Adrenal gland (tissue), 12 donors: ENCODE data around the gene RAD51B. TPM values are rescaled to one million over a fixed set of nuclear protein-coding genes. Genes with fewer than 3 reads are reported as not detected.

ENCODE experiments used
- DNase-seq, 7 donors: peaks; one replicate each; pipeline ENCODE4 v3.0.0-alpha.2; 2019 to 2020
- H3K27ac ChIP-seq, 5 donors: fragments of 200-600 bp; sonication (generic) in 4 of 5; 1 replicate in 3 of 5; 2 replicates in 2 of 5; pipeline versions ENCODE4 v1.5.1 to v1.8.0; 2016 to 2020; ENCODE audit warnings: mild to moderate bottlenecking in 1 of 5
- H3K27me3 ChIP-seq: fragments of 200-600 bp; 2 replicates; pipeline ENCODE4 v1.8.0; 2021
- H3K36me3 ChIP-seq, 2 donors: fragments of 200-600 bp; replicated peaks in 1 of 2; 1 replicate in 1 of 2; 2 replicates in 1 of 2; pipeline versions ENCODE4 v1.5.1 to v1.8.0; 2018 to 2022
- H3K4me1 ChIP-seq, 2 donors: fragments of 200-600 bp; replicated peaks in 1 of 2; 1 replicate in 1 of 2; 2 replicates in 1 of 2; pipeline versions ENCODE4 v1.5.1 to v1.8.0; 2018 to 2021
- H3K4me3 ChIP-seq, 4 donors: fragments of 200-600 bp; sonication (generic) in 3 of 4; one replicate each; pipeline ENCODE4 v1.5.1; 2016 to 2018
- H3K9me3 ChIP-seq, 3 donors: fragments of 200-600 bp; sonication (generic) in 1 of 3; replicated peaks in 1 of 3; 1 replicate in 2 of 3; 2 replicates in 1 of 3; pipeline versions ENCODE4 v1.5.1 to v1.8.0; 2016 to 2021
- POLR2A ChIP-seq, 2 donors: fragments of 450-650 bp; IDR thresholded peaks; one replicate each; pipeline ENCODE4 v1.6.1; 2017; ENCODE audit warnings: antibody characterized with exemption in 2 of 2, mild to moderate bottlenecking in 2 of 2, moderate library complexity in 1 of 2
- WGBS, 4 donors: extraction: QIAGEN DNeasy Blood & Tissue Kit in 2 of 4; methylation state at CpG; one replicate each; pipeline versions ENCODE4 v1.1.5 to v1.1.7; 2013 to 2017; 5-methylcytosine and 5-hydroxymethylcytosine counted together
- intact Hi-C, 2 donors: fragments of 100-400 bp; cut with DNase I; formaldehyde crosslinking; loops; one replicate each; pipeline versions ENCODE4 v1.14.1 to v1.15.0; 2022 to 2023
- polyA plus RNA-seq, 3 donors: library from polyadenylated mRNA; stranded (reverse); fragments of 200-250 nt in 2 of 3; fragments of 350-450 nt in 1 of 3; fragmentation: Illumina TruSeq in 1 of 3; extraction: RNeasy Lipid Tissue Mini Kit (QIAGEN cat#74804) in 1 of 3; gene quantifications; one replicate each; pipeline ENCODE4 v1.2.3, GENCODE V29; 2013 to 2014
- total RNA-seq, 9 donors: library from RNA; depleted of rRNA in 4 of 9; stranded (reverse); fragments of >200 nt in 4 of 9; fragments of 120-200 nt in 1 of 9; fragmentation: NEBNext Ultra II Directional in 1 of 9; extraction: Animal tissue kit (Norgen Biotek cat#: 25700) in 1 of 9; gene quantifications; one replicate each; pipeline versions ENCODE4 v1.1.0 to v1.2.4, GENCODE V29; 2013 to 2023
- TF ChIP-seq, protein P1 (sequence below), 6 experiments: fragments of 450-650 bp in 4 of 6; fragments of 200-600 bp in 2 of 6; sonication (generic) in 1 of 6; IDR thresholded peaks; 1 replicate in 5 of 6; 2 replicates in 1 of 6; pipeline versions ENCODE4 v1.5.1 to v1.8.0; 2016 to 2021; ENCODE audit warnings: antibody characterized with exemption in 6 of 6, mild to moderate bottlenecking in 2 of 6, moderate library complexity in 1 of 6
- donor health status: healthy with polysubstance abuse.
- donor health status: Bipolar disorder and iron deficiency.
- donor health status: DM: yes; HTN: yes; CAD: no.
- donor health status: DM: no; HTN: no; CAD: no.
- donor health status: DM: no; HTN: no; CAD: no.
- donor health status: DM: yes; HTN: yes; CAD: no.

The RAD51B gene
- total and polyA plus RNA-seq, 12 donors, result 2.3 to 24.6 (median 12.4) TPM

DNA sequence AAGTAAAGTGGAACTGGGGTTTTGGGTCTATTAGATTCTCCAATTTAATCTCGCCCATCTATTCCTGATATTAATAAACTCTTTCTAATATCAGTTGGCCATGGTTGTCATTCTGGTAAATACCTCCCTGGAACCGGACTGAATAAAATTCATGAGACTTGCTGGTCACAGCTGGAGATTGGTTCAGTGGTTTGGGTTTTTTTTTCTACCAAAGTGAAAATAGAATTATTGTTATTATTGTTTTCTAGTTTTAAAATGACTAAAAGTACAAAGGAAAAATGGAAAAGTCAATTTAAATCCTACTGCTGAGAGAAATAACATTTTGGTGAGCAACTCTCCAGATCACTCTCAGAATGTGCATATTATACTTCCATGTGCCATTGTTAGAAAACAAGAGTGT lies 535.8 kb downstream of the RAD51B start:
- Histone ChIP-seq H3K27ac (no peak overlapping the region), H3K9me3 (no peaks in the 10 kb centered on the region), H3K27me3 (no peaks in the 10 kb centered on the region), H3K4me1 (peaks cover 5 to 11% of the 10 kb centered on the region in 2 donors), H3K4me3 (no peak overlapping the region), H3K36me3 (no peaks in the 10 kb centered on the region)
- TF ChIP-seq, protein P1, sequence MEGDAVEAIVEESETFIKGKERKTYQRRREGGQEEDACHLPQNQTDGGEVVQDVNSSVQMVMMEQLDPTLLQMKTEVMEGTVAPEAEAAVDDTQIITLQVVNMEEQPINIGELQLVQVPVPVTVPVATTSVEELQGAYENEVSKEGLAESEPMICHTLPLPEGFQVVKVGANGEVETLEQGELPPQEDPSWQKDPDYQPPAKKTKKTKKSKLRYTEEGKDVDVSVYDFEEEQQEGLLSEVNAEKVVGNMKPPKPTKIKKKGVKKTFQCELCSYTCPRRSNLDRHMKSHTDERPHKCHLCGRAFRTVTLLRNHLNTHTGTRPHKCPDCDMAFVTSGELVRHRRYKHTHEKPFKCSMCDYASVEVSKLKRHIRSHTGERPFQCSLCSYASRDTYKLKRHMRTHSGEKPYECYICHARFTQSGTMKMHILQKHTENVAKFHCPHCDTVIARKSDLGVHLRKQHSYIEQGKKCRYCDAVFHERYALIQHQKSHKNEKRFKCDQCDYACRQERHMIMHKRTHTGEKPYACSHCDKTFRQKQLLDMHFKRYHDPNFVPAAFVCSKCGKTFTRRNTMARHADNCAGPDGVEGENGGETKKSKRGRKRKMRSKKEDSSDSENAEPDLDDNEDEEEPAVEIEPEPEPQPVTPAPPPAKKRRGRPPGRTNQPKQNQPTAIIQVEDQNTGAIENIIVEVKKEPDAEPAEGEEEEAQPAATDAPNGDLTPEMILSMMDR (IDR thresholded peaks at IDR 0.05), result no peak
- no peak for TF ChIP-seq POLR2A (IDR thresholded peaks at IDR 0.05)
- 90 to 98% (median 95%) methylated on average over 2 of the region's 2 CpGs for WGBS, 4 donors
- no peak for DNase-seq
- intact Hi-C loops, result no loop called here

DNA sequence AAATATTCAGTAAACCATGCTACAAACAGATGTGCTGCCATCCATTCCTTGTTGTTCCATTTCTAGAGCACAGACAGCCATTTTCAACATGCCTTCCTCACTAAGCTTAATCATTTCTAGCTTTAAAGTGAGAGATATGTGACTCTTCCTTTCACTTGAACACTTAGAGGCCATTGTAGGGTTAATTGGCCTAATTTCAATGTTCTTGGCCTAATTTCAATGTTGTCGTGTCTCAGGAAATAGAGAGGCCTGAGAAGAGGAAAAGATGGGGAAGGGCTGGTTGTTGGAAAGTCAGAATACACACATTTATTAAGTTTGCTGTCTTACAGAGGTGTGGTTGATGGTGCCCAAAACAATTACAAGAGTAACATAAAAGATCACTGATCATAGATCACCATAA lies 538.2 kb downstream of the RAD51B start:
- WGBS, 4 donors, result 4 to 19% (median 5%) methylated on average over 1 of the region's 1 CpG
- intact Hi-C loops, result no loop called here
- Histone ChIP-seq H3K27ac (no peak overlapping the region), H3K27me3 (no peaks in the 10 kb centered on the region), H3K9me3 (no peaks in the 10 kb centered on the region), H3K4me1 (peaks cover 10 to 16% of the 10 kb centered on the region in 2 donors), H3K36me3 (no peaks in the 10 kb centered on the region), H3K4me3 (no peak overlapping the region)
- no peak for DNase-seq
- no peak for TF ChIP-seq POLR2A (IDR thresholded peaks at IDR 0.05)
- TF ChIP-seq, protein P1 (IDR thresholded peaks at IDR 0.05), result no peak

DNA sequence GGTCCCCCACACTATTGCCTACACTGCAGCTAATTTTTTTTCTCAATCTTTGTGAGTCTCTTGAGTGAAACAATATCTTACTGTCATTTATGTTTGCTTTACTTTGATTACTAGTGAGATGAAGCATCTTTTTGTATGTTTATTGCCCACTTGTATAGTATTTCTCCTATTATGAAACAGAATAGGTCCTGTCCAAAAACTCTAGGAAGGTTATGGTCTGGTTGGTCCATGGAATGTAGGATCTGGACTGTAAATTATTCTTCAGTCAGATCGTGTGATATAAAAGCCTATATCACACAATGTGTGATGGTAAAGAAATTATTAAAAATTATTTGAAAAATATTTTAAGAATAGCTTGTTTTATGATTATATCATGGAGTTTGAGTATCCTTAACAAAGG lies 538.9 kb downstream of the RAD51B start:
- intact Hi-C loops, result no loop called here
- H3K36me3 ChIP-seq, result no peaks in the 10 kb centered on the region
- no peaks in the 10 kb centered on the region for H3K27me3 ChIP-seq
- TF ChIP-seq, protein P1 (IDR thresholded peaks at IDR 0.05), result no peak
- TF ChIP-seq POLR2A (IDR thresholded peaks at IDR 0.05), result no peak
- no peaks in the 10 kb centered on the region for H3K9me3 ChIP-seq
- H3K4me3 ChIP-seq, result no peak overlapping the region
- peaks cover 10 to 16% of the 10 kb centered on the region in 2 donors for H3K4me1 ChIP-seq
- no peak overlapping the region for H3K27ac ChIP-seq
- 89 to 93% (median 92%) methylated on average over 1 of the region's 1 CpG for WGBS, 4 donors
- DNase-seq, result no peak

DNA sequence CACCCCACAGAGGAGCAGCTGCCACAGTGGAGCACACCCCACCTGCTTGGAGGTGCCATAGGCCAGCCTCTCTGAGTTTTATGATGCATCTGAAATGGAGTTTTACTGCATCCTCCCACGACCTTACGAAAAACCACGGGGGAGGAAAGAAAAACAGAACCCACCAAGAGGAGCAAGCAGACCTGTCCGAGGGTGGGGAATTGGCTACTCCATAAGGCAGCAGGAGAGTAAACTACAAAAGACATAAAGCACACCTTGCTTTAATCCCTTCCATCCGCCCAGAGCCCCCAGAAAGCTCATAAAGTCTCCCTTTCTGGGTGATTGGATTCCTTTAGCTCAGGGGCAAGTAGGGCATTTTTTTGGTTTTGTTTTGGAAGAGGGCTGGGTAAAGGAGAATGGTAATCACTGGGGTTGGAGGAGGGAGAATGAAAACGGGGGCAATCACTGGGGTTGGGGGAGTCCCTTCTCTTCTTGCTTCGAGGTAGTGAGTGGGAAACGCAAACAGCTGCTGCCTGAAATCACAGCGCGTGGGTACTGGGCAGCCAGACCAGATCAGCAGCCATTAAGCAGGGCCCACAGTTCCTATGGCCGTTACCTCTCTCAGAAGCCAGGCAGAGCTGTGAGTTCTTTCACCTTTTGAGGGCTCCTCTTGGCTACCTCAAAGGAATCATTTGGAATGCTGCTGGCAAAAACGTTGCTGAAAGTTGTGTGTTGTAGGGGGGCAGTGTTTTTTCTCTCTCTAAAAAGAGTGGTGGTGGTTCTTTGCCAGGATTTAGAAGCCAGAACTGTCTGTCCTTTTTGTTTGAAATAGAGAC lies 539.6 kb downstream of the RAD51B start:
- Histone ChIP-seq H3K4me1 (peaks cover 10 to 16% of the 10 kb centered on the region in 2 donors), H3K9me3 (no peaks in the 10 kb centered on the region), H3K27me3 (no peaks in the 10 kb centered on the region), H3K4me3 (no peak overlapping the region), H3K36me3 (no peaks in the 10 kb centered on the region), H3K27ac (peak overlapping the region in 3 of 5 donors; percentile 27 to 68 (median 39))
- no peak for DNase-seq
- no peak for TF ChIP-seq POLR2A (IDR thresholded peaks at IDR 0.05)
- TF ChIP-seq, protein P1 (IDR thresholded peaks at IDR 0.05), result no peak
- intact Hi-C loops, result no loop called here
- 80 to 88% (median 84%) methylated on average over 11 to 12 of the region's 12 CpGs for WGBS, 4 donors
